ENCODE measurements around the gene C4orf54. TPM values are rescaled to one million over a fixed set of nuclear protein-coding genes. Genes with fewer than 3 reads are reported as not detected.
A peak's percentile ranks its signal among the peaks of the same experiment; 100 is the strongest.

The C4orf54 gene
- total RNA-seq, 4 donors from 2014 or later, result 0.22 to 0.34 TPM; not detected in 2

GRCh38 chr4:99665983-99666382 lies 8.4 kb upstream of the C4orf54 start:
- 58 to 79% methylated on average over 1 of the region's 1 CpG for WGBS, 2 donors
- no peak for TF ChIP-seq POLR2A (IDR thresholded peaks at IDR 0.05)
- TF ChIP-seq, protein P1, sequence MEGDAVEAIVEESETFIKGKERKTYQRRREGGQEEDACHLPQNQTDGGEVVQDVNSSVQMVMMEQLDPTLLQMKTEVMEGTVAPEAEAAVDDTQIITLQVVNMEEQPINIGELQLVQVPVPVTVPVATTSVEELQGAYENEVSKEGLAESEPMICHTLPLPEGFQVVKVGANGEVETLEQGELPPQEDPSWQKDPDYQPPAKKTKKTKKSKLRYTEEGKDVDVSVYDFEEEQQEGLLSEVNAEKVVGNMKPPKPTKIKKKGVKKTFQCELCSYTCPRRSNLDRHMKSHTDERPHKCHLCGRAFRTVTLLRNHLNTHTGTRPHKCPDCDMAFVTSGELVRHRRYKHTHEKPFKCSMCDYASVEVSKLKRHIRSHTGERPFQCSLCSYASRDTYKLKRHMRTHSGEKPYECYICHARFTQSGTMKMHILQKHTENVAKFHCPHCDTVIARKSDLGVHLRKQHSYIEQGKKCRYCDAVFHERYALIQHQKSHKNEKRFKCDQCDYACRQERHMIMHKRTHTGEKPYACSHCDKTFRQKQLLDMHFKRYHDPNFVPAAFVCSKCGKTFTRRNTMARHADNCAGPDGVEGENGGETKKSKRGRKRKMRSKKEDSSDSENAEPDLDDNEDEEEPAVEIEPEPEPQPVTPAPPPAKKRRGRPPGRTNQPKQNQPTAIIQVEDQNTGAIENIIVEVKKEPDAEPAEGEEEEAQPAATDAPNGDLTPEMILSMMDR (IDR thresholded peaks at IDR 0.05), result no peak
- Histone ChIP-seq H3K27me3 (no peaks in the 10 kb centered on the region), H3K9me3 (no peaks in the 10 kb centered on the region), H3K36me3 (no peaks in the 10 kb centered on the region), H3K4me3 (replicated peaks in 1 of 3) (no peak overlapping the region), H3K4me1 (peaks cover 13 to 21% of the 10 kb centered on the region in 2 donors), H3K27ac (peak overlapping the region; percentile 19 to 50 (median 44))
- no peak for DNase-seq
- intact Hi-C loops (cut with DNase I), result no loop called here

GRCh38 chr4:99664716-99665115 lies 7.1 kb upstream of the C4orf54 start:
- intact Hi-C loops (cut with DNase I), result no loop called here
- H3K27me3 ChIP-seq, result no peaks in the 10 kb centered on the region
- no peak overlapping the region for H3K4me3 ChIP-seq (replicated peaks in 1 of 3)
- TF ChIP-seq POLR2A (IDR thresholded peaks at IDR 0.05), result no peak
- TF ChIP-seq, protein P1 (IDR thresholded peaks at IDR 0.05), result no peak
- peak overlapping the region in 2 of 3 donors; percentile 44 to 50 for H3K27ac ChIP-seq
- DNase-seq, result peak in 1 of 2 donors; percentile 21
- H3K9me3 ChIP-seq, result no peaks in the 10 kb centered on the region
- H3K4me1 ChIP-seq, result peaks cover 13 to 21% of the 10 kb centered on the region in 2 donors
- H3K36me3 ChIP-seq, result no peaks in the 10 kb centered on the region

GRCh38 chr4:99661907-99662306 lies 4.3 kb upstream of the C4orf54 start:
- H3K4me1 ChIP-seq, result peaks cover 13 to 21% of the 10 kb centered on the region in 2 donors
- intact Hi-C loops (cut with DNase I), result no loop called here
- no peak for TF ChIP-seq POLR2A (IDR thresholded peaks at IDR 0.05)
- TF ChIP-seq, protein P1 (IDR thresholded peaks at IDR 0.05), result no peak
- H3K4me3 ChIP-seq (replicated peaks in 1 of 3), result no peak overlapping the region
- WGBS, 2 donors, result 92 to 96% methylated on average over 5 of the region's 5 CpGs
- H3K27me3 ChIP-seq, result no peaks in the 10 kb centered on the region
- no peaks in the 10 kb centered on the region for H3K36me3 ChIP-seq
- no peak for DNase-seq
- no peaks in the 10 kb centered on the region for H3K9me3 ChIP-seq
- H3K27ac ChIP-seq, result no peak overlapping the region

DNA sequence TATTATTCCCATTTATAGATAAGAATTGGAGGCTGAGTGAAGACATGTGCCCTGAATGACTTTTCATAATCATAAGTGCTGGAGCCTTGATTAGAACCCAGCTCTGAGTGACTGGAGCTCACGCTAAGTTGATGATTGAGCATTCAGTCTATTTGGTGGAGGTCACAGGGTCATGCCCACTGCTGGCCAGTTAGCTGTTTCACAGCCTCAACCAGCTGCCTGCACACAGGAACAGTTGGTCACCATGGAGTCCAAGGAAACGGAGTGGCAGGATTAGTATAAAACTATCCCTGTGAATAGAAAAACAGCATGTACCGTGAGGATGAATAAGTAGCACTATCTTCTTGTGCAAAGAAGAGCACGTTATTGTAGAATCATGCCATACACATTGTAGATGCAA lies 1.0 kb upstream of the C4orf54 start:
- no peak overlapping the region for H3K27ac ChIP-seq

DNA sequence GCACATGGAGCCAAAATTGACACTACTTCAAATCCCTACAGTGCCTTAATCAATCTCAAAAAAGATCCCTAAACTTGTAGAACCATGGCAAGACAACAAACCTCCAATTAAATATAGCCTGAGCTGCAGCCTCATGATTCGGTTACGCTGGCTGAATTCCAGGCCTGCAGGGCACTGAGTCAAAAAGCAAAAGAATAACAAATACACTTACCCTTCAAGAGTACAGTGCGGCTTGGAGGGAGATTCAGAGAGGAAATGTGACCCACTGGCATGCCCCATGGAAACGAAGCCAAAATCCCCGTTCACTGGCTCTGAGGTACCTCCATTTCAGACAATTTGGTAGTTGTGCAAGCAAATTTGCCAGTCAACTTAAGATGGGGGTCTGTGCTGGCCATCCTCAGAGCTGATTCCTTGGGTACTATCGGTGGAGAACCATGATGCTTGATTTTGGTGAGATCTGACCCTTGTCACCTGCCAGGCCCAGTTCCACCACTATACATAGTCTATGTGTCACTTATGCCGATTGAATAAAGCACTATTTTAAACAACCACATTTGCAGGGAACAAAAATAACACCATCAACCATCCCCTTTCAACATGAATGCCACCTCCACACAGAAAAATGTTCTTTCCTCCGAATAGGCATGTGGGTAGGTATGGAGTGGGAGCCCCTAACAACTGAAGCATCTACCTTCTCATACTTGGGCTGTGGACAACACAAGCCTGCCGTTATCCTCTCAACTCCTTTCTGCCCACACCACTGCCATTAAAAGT lies 2.1 kb downstream of the C4orf54 start:
- no peaks in the 10 kb centered on the region for H3K27me3 ChIP-seq
- TF ChIP-seq POLR2A (IDR thresholded peaks at IDR 0.05), result no peak
- TF ChIP-seq, protein P1 (IDR thresholded peaks at IDR 0.05), result no peak
- no peaks in the 10 kb centered on the region for H3K36me3 ChIP-seq
- peak overlapping the region in 2 of 3 donors; percentile 17 to 23 for H3K27ac ChIP-seq
- DNase-seq, result peak; percentile 72 to 90
- no peaks in the 10 kb centered on the region for H3K9me3 ChIP-seq
- WGBS, 2 donors, result 49% methylated on average over 9 of the region's 9 CpGs
- intact Hi-C loops (cut with DNase I), result no loop called here
- no peak overlapping the region for H3K4me3 ChIP-seq (replicated peaks in 1 of 3)
- peaks cover 0 to 12% of the 10 kb centered on the region in 2 donors for H3K4me1 ChIP-seq

More for the DNA sequence above, 1.0 kb upstream of the C4orf54 start:
- Histone ChIP-seq H3K36me3 (no peaks in the 10 kb centered on the region), H3K27me3 (no peaks in the 10 kb centered on the region), H3K9me3 (no peaks in the 10 kb centered on the region), H3K4me1 (peaks cover 0 to 12% of the 10 kb centered on the region in 2 donors), H3K4me3 (replicated peaks in 1 of 3) (no peak overlapping the region)
- TF ChIP-seq POLR2A (IDR thresholded peaks at IDR 0.05), result no peak
- TF ChIP-seq, protein P1 (IDR thresholded peaks at IDR 0.05), result no peak
- WGBS, 2 donors, result 85 to 94% methylated on average over 4 of the region's 4 CpGs
- DNase-seq, result no peak
- intact Hi-C loops (cut with DNase I), result no loop called here

All from thyroid gland (tissue), 4 donors.